Measurements from ENCODE around the gene MAMDC2.
"Not testable (repeated sequence)": the region's sequence is repeated elsewhere in the genome, so short reads cannot be mapped to it uniquely, and the experiment has no call there.

The MAMDC2 gene

DNA sequence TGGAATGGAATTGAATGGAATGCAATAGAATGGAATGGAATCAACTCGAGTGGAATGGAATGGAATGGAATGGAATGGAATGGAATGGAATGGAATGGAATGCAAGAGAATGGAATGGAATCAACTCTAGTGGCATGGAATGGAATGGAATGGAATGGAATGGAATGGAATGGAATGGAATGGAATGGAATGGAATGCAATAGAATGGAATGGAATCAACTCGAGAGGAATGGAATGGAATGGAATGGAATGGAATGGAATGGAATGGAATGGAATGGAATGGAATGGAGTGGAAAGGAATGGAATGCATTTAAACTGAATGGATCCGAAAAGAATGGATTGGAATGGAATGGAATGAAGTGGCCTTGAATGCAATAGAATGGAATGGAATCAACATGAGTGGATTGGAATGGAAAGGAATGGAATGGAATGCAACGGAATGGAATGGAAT, 5.5 kb upstream of the MAMDC2 start:
- not testable (repeated sequence) for DNase-seq (ENCODE audit: low spot score)

DNA sequence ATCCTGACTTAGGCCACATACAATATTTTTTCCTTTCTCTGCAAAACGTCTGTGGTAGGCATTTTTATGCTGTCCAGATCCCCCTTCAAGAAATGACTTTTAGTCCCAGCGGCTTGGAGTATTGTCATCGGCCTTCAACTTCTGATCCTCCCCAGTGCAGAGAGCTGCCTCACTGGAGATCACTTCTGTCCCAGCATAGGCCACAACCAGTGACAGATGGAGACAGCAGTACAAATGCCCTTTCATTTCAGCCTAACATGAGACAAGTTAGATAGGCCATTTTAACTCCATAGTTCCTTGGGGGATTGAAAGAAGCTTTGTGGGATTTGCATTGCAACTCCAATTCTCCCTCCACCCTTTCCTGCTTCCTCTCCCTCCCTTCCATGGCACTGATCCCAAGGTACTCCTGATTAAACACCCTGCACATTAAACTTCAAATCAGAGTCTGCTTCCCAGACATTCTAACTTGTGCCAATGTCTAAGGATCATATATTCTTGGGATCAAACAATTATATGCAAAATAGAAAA, 3.2 kb upstream of the MAMDC2 start:
- no peak for DNase-seq (ENCODE audit: low spot score)

GRCh38 chr9:70042461-70043215, 1.0 kb upstream of the MAMDC2 start:
- no peak for DNase-seq (ENCODE audit: low spot score)

DNA sequence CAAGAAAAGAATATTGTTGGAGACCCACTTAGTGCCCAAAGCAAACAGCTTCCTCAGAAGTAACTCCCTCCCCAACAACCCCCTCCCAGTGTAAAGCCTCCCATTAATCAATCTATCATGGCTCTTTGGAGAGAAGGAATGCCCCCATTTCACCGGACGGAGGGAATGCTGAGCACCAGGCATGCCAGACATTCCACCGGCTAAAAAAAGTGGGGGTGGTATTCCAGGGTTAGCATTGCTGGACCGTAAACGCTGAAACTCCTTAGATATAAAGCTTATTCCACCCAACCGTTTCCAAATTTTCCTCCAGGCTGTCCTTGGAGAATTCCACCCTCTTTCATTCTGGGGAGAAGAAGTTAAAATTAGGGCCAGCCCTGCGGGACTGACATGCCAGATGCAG, 363 bp upstream of the MAMDC2 start:
- no peak for DNase-seq (ENCODE audit: low spot score)

DNA sequence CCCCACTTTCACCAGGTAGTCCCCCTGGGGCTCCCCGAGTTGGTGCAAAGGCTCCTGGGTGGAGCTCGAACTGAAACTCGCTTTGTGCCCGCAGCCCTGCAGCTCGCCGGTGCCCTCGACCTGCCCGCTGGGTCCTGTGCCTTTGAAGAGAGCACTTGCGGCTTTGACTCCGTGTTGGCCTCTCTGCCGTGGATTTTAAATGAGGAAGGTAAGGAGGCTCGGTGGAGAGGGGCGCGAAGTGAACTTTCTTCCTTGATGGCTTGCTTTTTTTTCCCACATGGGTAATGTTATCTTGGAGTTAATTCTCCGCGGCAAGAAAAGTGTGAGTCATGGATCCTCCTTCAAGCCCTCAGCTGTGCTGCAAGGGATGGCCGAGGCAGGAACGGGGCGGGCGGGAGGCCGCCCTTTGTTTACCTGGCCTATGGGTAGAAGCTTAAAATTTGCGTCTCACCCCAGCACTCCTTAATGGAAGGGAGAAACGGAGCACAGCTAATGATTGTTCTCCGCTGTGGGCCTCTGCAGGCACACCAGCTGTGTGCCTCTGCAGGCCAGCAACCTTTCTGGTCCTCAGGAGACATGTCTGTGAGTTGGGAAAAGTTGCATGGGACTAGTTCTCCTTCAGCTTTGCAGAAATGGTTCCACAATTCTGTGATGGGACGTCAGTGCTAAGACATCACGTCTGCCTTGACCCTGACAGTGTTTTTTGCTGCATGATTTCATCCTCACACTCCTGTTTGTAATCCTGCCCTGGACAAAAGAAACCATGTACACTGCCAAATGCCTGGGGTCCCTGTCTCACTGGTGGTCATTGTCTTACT, 1.1 kb downstream of the MAMDC2 start:
- DNase-seq (ENCODE audit: low spot score) = no peak

DNA sequence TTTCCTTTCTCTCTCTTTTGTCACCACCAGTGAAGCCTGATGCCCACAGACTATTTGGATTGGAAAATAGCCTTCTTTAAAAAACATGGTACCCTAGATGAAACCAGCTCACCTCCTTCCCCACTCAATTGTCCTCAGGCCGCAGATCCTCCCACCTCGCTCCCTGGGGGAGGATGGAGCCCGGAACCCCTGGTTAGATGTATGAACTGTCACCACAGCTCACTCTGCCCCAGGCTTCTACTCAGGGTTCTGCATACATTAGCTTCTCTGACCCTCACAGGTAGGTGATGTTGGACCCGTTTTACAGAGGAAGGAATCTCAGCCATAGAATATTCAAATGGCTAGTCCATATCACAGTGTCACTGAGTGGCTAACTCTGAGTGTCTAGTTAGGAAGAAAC, 1.8 kb downstream of the MAMDC2 start:
- no peak for DNase-seq (ENCODE audit: low spot score)

GRCh38 chr9:70046274-70047070, 2.8 kb downstream of the MAMDC2 start:
- DNase-seq (ENCODE audit: low spot score) = no peak

DNA sequence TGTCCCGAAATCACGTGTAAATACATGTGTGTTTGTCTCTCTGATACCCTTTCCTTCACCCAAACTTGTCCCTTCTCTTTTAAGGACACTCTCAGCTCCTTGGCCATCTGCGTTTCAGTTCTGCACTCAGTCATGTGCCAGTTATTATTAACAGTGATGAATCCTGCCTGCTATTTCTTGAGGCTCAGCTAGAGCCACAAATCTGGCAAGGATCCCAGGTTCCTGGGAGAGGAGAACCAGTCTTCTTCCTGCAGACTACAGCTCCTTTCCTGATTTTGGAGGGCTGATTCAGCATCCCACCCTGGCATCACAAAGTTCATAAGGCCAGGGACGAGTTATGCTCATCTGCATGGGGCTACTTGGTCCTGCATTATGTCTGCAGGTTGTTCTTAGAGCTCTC, 5.6 kb downstream of the MAMDC2 start:
- no peak for DNase-seq (ENCODE audit: low spot score)

DNA sequence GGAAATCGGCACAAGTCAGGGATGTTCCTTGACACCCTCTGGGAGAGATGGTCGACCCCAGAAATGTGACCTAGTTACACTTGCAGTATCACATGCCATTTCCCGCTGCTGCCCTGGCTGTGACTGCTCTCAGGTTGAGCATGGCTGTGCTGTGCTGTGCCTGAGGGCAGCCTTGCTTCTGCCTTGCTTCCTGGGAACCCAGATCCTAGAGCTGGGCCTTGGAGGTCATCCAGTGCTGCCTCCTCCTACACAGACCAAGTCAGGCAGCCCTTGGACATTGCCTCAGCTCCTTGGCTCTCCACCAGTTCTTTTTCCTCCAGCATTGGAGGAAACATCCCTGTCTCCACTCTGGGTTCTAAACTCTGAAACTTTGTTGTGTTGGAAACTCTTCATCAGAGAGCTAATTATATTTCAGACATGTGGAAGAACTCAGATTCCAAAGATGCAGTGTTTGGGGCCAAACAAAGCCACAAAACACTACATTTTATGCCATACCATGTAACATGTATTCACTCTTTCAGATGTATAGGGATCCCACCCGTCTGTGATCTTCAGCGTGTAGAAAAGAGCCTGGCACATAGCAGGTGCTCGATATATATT, 6.1 kb downstream of the MAMDC2 start:
- no peak for DNase-seq (ENCODE audit: low spot score)

DNA sequence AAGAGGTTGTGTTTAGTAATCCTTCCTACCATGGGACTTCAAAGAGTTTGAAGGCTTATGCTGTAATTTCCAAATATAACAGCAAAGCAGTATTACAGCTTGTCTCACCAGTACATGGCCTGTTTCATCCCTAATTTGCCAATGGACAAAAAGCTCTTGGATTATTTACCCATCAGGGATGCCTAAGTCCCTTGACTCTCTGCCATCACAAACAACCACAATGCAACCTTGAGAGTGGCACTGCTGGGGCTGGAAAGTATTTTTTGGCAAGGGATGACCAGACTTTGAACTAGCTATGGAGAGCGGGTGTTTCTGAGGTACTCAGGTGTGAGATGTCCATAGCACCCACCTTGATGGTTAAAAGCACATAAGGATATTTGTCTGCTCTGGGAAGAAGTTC, 9.1 kb downstream of the MAMDC2 start:
- no peak for DNase-seq (ENCODE audit: low spot score)

GRCh38 chr9:70053864-70054263, 10.2 kb downstream of the MAMDC2 start:
- DNase-seq (ENCODE audit: low spot score) = no peak

DNA sequence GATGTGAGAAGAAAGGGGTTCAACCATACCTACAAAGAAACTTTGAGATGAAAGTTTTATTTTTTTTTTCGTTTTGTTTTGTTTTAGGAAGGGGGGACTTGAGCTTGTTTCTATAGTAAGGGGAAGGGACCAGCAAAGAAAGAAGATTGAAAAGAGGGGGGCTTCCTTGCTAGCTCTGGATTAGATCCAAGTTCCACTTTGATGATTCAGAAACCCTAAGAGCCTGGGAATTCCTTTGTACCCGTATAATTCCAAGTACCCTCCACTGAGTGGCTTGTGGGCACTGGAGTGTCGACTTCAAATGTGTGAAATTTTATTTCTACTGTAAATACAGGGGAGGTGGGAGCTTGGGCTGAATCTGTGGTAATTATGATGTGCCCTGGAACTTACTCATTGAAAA, 10.9 kb downstream of the MAMDC2 start:
- DNase-seq (ENCODE audit: low spot score) = no peak

GRCh38 chr9:70055406-70056210, 12.0 kb downstream of the MAMDC2 start:
- DNase-seq (ENCODE audit: low spot score) = no peak

DNA sequence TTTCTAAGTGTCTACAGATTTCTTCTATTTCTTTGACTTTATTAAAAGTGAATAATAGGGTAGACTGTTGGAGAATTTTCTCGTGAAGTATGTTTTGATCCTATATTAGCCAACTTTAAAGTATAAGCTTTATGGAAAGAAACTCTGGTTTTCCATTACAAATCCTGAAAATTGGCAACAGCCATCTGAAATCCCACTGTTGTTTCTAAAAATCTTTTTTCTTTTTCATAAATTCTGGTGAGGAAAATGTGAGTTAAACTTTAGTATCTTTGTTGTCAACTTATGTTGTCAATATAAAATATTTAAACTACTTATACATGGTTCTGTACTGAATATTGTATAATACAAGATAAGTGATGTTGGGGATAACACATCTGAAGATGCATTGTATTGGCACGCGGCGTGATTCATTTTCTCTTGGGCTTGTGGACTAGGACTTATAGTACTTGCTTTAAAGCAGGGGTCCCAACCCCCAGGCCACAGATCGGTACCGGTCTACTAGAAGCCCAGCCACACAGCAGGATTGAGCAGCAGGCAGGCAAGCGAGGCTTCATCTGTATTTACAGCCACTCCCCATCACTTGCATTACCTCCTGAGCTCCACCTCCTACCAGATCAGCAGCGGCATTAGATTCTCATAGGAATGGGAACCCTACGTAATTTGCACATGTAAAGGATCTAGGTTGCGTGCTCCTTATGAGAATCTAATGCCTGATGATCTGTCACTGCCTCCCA, 12.7 kb downstream of the MAMDC2 start:
- no peak for DNase-seq (ENCODE audit: low spot score)

GRCh38 chr9:70058569-70059116, 15.0 kb downstream of the MAMDC2 start:
- no peak for DNase-seq (ENCODE audit: low spot score)

- DNase-seq (ENCODE audit: low spot score) = no peak
Observed at GRCh38 chr9:70060148-70060882, 16.7 kb downstream of the MAMDC2 start.

DNA sequence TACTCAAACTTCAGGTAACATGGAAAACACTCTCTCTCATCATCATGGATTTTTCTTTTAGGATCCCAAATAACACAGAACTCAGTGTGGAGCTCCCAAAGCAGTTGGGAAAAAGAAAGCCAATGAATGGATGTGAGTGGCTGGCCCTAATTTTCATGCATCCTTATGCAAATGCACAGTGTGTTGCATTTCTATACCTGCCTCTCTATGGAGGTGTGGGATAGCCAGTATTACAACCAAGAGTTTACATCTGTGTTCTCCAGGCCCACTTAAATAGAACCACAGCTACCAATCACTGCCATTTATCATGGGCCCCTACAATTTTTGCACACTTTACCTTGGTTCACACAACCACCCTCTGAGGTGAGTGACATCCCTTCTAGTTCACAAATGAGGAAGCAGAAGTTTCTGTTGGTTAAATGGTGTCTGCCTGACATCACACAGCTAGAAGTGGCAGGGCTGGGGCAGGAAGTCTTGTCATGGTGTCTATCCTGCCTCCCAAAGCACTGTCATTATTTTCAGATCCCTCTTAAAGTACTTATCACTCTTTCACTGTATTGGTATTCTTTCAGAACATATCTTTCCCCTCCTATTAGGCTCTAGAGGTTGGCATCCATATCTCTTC, 17.3 kb downstream of the MAMDC2 start:
- no peak for DNase-seq (ENCODE audit: low spot score)

- no peak for DNase-seq (ENCODE audit: low spot score)
Observed at GRCh38 chr9:70061776-70062175, 18.1 kb downstream of the MAMDC2 start.

DNA sequence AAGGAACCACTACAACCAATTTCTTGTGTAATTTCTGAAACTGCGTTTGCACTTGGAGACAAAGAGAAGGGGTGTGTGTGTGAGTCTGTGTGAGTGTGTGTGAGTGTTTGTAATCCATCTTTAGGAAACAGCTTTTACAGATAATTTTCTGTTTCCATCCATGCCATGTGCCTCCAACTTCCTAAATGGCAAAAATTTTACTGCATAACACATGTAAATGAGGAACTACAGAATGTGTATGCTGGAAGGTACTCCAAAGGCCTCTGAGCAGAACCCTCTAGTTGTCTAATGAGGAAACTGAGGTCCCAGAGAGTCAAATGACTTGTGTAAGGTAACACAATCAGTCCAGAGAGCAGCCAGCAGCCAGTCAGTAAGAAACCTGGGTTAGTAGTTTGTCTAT, 20.8 kb downstream of the MAMDC2 start:
- DNase-seq (ENCODE audit: low spot score) = no peak
